HG02642 (cell line): Measurements from ENCODE around the gene ATP9B.

Experiments used
- ATAC-seq: cut with Tn5 transposase; IDR thresholded peaks from one replicate; pipeline ENCODE4 v1.9.1; 2021; ENCODE audit warnings: mild to moderate bottlenecking; ENCODE audit not compliant: unreplicated experiment, poor library complexity

ATP9B gene

DNA sequence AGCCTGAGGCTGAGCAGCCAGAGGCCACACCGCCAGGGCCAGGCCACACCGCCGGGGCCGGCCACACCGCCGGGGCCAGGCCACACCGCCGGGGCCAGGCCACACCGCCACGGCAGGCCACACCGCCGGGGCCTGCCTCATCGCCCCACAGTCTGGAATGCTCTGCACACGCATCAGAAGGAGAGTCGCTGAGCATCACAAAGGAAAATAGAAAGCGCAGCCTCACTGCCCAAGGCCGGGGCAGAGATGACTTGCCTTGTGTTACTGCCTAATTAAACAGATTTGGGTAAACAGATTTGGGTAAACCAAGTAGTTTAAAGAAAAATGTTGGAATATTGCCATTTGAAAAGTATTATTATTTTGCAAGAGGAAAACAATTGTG lies 316.1 kb downstream of the ATP9B start:
- no peak for ATAC-seq

DNA sequence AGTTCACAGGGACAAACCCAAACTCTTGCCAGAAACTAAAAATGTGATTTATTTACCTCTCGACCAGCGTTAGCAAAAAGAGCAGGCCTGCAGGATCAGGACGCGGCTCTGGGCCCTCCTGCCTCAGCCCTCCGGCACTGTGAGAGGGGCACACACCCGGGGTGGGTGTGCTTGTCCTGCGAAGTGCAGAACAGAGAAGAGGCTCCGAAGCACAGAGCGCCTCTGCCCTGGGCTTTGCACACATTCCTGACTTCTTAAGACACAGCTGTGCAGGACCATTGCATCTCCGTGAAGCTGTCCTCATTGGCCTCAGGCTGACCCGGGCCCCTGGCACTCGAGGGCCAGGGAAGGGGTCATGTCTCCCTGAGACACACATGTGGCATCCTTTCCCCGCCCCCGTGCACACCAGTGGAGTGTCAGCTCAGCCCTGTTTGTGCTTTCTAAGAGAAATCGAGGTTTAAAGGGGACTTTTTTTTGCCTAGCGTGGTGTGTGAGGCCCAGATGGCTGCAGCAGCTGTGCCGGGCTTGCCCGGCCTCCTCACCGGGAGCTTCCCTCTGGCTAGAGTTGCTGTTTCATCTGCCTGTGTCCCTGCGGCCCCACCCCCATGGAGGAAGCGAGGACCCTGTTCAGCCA lies 316.6 kb downstream of the ATP9B start:
- no peak for ATAC-seq

DNA sequence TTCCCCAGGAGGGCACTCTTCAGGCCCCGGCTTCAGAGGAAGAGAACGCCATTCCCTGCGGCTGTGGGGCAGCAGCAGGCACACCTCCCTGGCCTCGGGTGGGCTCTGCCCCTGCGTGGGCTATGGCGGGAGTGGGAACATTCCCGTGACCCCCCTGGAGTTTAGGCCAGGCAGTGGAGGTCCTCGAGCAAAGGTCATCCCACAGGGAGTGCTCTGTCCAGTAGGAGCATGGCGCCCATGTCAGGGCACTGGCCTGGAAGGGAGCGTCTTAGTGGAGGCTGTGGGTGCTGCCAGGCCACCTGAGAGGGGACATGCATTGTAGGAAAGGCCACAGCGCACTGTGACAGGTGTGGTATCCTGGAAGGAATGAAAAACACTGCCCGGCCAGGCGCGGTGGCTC lies 317.4 kb downstream of the ATP9B start:
- no peak for ATAC-seq

DNA sequence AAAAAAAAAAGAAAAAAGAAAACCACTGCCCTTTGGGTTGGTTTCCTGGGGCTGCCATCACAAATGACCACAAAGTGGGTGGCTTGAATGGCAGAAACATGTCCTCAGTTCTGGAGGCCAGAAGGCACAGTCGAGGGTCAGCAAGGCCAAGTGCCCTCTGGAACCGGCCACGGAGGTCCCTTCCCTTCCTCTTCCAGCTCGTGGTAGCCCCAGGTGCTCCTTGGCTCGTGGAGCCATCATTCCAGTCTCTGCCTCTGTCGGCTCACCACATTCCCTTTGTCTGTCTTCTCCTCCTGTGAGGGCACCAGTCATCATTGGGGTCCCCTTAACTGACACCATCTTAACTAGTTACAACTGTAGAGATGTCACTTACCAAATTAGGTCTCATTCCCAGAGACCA lies 318.0 kb downstream of the ATP9B start:
- ATAC-seq: no peak

DNA sequence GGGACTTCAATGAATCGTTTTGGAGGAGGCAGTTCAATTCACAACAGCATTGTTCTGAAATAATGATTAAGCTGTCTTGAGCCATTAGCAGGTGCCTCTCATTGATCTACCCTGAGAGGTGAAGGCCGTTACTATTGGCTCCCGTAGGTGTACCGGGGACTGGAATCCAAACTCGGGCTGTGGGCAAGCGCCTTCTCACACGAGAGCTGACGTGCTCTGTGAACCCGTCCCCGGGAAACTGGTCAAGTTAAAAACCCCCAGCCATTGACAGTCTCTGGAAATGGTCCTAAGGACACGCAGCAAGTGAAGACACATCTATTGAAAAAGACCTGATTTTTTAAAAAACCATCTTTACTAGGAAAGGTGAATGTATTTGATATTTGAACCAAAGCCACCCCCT lies 318.4 kb downstream of the ATP9B start:
- no peak for ATAC-seq

DNA sequence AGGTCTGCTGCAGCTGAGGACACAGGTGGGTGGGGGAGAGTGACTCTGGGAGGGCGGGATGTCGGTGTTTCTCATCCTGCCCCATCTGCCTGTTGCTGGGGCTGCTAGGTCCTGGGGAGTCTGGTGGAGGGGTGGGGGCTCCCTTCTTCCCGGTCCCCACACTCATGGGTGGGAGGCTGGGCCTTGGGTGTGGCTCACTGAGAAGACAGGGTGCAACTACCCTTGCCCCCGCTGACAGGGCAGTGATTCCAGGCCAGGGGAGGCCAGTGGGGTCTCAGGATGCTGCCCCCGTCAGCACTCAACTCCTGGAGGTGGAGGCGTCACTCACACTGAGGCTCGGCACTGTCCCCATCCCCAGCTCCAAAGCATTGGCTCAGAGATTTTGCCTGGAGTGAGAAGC lies 318.8 kb downstream of the ATP9B start:
- ATAC-seq: no peak

DNA sequence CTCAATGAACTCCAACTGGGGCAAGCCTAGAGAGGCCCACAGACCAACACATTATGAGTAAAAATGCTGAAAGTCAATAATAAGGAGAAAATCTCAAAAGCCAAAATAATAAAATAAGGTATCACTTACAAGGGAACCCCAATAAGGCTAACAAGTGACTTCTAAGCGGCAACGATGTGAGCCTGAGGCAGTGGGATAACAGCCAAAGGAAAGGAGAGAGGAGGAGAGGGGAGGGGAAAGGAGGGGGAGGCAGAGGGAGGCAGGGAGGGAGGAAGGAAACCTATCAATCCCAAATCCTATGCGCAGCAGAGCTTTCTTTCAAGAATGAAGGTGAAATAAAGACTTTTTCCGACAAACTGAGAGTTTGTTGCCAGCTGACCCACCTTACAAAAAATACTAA lies 320.5 kb downstream of the ATP9B start:
- no peak for ATAC-seq

DNA sequence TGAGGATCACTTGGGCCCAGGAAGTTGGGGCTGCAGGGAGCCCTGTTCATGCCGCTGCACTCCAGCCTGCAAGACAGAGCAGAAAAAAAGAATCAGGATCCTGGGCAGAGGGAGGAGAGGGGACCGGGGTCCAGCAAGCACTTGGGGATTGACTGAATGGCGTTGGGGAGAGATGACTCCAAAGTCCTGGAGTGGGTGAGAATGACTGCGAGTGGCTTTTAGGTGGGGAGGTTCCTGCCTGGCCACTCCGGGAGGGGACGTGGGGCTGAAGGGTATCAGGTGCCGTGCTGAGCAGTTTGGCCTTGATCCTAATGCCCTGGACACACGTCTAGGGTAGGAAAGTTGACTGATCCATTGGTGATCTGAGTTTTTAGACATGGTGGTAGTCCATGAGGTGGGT lies 323.0 kb downstream of the ATP9B start:
- no peak for ATAC-seq

DNA sequence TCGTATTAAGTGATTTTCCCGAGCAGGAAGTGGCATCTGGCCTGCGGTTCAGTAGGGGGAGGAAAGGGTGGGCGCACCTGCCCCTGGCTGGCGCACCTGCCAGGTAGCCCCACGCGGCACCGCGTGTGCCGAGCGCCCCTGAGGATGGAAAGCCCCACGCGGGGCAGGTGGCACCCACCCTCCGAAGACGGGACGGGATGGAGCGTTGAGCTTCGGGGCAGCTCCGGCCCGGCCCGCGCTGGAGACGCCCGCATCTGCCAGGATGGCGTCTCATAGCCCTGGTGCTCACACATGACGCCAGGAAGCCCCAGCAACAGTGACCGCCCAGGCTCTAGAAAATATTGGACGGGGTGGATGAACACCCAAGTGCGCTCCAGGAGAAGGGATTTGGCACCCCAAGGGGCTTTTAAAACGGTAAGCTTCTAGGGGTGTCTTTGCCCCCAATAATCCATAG lies 324.0 kb downstream of the ATP9B start:
- ATAC-seq: no peak

DNA sequence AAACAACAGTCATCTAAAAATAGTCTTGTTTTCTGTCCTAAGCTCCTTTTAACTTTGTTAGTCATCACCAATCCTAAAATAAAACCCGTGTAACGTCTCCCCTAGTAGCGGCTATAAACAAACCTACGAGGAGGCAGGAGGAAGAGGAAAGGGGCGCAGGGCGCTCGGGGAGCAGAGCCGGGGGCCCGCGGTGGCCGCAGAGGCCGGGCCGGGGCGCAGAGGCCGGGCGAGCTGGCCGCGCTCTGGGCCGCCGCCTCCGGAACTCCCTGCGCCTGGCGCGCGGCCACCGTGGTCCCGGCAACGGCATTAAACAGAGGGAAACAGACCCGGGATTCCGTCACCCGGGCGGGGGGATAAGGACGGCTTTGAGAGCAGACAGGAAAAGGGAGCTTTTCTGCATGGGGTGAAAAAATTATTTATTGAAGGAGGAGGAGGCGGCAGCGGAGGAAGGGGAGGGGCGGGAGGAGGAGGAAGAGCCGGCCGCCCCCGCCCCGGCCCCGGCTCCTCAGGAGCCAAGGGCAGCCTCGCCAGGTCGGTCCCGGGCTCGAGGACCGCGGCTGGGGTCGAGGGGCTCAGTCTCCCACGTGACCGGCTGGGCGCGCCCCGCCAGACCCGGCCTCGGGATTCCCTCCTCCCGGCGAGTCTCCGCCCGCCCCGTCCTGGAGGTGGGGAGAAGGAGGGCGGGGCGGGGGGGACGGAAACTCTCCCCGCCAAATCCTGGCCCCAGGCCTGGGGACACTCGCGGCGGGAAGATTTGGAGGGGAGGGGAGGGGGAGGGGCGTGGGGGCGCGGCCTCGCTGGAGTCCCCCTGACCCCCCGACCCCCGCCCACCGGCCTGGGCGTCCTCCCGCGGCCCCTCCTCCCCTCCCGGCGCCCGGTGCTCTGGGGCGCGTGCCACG lies 324.7 kb downstream of the ATP9B start:
- peak; percentile 28 for ATAC-seq

DNA sequence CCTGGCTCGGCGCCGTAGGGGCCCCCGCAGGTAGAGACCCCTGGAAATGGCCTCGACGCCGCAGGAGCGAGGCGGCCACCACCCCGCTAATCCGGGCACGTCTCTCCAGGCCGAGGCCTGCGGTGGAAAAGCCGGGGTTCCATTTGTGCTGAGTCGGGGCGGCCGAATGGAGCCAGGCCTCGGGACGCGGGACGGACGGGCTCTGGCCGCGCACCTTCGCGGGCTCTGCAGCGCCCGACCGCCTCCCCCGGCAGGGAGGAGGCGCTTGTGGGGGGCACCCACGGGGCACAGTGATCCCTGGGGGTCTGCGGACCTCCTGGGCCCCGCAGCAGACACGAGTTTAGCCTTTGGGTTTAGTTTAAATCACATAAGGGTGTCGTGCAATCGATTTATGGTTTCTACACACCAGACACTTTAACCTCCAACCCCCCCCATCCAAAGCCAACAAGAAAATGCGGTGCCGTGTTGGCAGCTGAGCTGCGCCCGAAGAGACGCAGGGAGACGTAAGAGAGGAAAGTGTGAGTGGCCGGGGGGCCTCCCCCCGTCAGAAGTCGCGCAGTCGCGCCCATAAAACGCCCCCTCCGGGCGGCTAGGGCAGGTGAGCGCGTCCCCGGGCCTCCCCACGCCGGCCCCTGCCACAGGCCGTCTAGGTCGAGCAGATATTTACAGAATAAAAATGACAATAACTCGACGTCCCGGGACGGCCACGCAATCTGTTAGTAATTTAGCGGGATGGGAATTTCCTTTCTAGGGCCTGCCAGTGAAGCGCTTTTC lies 325.5 kb downstream of the ATP9B start:
- peak; percentile 3 for ATAC-seq

DNA sequence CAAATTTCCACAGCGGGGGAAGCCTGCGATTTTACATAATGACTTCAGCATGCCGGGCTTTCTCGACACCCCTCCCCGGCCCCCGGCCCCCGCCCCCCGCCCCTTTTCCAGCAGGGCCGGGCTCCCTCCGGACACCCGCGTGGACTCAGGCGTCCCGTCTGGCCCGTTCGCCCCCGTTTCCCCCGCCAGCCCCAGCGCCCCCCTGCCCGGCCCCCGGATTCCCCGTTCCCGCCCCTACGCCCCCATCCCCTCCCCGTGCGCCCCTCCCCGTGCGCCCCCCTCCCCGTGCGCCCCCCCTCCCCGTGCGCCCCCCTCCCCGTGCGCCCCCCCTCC lies 326.1 kb downstream of the ATP9B start:
- no peak for ATAC-seq

DNA sequence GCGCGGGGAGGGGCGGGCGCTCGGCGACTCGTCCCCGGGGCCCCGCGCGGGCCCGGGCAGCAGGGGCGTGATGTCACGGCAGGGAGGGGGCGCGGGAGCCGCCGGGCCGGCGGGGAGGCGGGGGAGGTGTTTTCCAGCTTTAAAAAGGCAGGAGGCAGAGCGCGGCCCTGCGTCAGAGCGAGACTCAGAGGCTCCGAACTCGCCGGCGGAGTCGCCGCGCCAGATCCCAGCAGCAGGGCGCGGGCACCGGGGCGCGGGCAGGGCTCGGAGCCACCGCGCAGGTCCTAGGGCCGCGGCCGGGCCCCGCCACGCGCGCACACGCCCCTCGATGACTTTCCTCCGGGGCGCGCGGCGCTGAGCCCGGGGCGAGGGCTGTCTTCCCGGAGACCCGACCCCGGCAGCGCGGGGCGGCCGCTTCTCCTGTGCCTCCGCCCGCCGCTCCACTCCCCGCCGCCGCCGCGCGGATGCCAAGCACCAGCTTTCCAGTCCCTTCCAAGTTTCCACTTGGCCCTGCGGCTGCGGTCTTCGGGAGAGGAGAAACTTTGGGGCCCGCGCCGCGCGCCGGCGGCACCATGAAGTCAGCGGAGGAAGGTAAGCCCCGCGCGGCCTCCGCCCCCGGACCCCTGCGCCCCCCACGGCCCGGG lies 326.7 kb downstream of the ATP9B start, which contains the start of gene NFATC1:
Gene NFATC1, plus strand, starts transcription at position 170 of the 644 bp plus-strand sequence. Its CDS starts 295 bp downstream, at position 465.
- no peak for ATAC-seq

DNA sequence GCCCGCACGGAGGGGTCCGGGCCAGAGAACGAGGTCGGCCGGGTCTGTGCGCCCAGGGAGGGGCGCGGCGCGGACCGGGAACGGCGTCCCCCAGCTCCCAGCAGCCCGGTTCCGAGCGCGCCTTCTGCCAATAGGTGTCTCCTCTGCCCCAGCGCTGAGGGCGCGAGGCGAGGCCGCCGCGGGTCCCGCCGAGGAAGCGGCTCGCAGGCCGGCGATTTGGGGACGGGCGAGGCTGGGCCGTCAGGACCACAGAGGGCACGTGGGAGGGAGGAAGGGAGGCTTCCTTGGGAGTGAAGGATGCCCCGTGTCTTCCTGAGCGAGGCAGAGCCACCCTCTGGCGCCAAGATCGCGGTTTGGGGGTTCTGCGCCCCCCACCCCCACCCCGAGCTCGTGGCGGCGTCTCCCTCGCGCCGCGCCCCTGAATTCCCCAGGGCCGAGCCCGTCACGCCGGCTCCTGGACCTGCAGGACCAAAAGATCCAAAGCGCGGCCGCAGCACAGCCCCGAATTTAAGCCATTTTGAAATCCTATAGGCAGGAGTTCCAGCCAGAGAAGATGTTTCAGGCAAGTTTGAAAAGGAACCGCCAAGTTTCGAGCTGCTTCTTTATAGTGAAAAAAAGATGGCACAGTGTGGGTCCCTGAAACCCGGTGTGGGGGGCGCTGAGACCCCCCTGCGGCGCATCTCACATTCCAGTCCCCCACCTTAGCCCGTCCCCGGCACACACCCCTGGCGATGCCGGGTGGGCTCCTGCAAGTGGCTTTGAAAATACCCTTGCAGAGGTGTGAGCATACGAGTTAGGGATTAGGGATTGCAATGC lies 327.4 kb downstream of the ATP9B start:
- ATAC-seq: peak; percentile 28

DNA sequence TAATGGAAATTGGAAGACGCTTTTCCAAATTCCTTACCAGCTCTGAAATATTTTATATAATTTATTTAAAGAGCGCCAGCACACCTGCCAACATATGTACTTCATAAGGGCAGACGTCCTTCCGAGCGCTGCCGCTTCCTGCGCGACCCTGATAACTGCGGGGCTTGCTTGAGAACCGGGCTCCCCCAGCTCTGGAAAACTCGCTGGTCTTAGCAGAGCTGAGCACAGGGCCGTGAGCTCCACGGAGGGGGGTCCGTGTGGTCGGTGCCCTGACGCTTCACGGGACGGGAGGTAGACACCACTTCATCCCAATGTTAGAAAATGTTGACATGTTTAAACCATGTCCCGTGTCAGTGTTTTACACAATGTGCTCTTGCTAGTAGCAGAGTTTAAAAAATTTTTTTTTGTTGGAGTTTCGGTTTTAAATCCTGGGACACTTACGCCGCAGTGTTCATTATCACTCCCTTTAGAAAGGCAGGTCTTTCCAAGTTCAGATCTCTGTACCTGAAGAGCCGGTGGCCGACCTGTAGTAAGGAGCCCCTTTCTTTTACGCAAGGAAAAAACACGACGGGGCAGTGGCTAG lies 328.1 kb downstream of the ATP9B start:
- no peak for ATAC-seq

DNA sequence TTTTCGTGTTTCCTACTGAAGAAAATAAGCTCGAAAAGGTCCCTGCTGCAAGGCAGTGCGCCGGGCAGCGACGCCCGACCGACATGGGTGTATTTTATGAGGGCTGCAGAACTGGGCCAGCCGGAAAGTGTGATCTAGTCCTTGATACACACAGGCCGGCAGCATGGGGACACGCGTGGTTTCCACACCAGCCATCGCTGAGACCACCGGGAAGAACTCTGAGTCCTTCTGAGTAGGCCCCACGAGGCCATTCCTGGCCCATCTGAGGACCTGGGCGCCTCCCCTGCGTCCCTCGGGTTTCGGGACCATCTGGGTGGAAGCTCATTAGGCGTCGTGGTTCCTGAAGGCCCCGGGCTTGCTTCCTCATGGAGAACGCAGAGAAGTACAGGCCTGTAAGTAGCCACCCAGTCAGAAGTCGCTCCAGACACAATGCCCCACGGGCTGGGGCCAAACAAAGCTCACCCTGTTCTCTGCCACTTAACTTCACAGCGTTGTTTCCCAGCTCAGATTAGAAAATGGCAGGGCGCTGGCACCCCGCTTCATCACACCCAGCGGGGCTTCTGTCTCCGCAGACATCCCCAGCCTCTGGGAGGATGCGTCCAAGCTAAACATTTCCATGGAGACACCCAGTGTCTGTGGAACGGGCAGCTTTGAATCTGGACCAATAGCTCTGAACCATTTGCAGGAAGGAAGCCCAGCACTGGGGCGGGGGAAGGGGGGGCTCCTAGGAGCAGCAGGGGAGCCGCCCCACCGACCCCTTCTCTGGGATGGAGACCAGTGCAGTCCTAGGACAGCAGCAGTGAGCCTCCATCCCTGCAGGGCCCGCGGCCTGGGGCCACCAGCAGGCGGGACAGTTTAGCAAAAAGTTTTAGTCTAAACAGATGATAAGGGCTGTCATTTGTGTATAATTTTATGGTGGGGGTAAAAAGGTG lies 328.9 kb downstream of the ATP9B start:
- no peak for ATAC-seq

DNA sequence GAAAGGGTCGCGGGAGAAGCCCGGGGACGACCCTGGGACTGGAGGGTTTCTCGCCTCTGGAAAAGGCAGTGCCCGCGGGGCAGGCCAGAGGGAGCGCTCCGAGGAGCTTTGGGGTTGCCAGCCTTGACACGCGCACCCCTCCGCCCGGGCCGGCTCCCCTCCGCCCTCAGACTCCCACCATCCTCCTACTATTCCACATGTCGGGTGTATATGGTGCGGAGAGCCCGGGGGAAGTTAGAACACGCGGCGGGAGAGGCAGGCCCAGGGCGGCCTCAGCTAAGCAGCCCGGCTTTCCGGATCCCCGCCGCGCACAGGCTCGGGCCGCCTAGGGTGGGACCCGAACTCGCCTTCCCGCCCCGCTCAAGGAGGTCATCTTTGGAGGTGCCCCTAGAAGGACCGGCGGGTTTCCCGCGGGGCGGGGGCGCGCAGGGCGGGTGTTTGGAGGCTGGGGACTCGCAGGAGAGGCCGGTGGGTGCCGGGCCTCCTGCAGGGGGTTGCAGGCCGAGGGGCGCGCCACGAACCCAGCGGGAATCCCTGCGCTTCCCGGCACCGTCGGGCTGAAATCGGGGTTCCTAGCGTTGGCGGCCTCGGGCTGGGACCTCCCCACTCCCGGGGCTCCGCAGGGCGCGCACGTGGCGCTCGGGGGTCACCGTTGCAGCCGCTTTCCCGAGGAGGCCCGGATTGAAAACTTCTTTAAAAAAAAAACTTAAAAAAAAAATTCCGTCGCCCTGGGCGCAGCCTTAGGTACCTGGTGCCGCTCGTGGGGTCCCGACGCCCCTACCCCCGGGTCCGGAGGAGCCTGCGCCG lies 330.3 kb downstream of the ATP9B start:
- ATAC-seq: peak; percentile 18
